CD14-positive monocyte (primary cell): ENCODE measurements around the gene HLCS. TPM values are rescaled to one million over a fixed set of nuclear protein-coding genes. Genes with fewer than 3 reads are reported as not detected.
"Not testable (repeated sequence)": the region's sequence is repeated elsewhere in the genome, so short reads cannot be mapped to it uniquely, and the experiment has no call there.

Source experiments
- DNase-seq, 3 donors: peaks; one replicate each; pipeline ENCODE4 v3.0.0-alpha.2; 2011 to 2022
- H2AFZ ChIP-seq: 2 replicates; pipeline ENCODE4 v1.6.0; 2012; ENCODE audit warnings: mild to moderate bottlenecking, low read depth, low read length, inconsistent platforms; ENCODE audit not compliant: insufficient read depth, poor library complexity, severe bottlenecking
- H3K27ac ChIP-seq, 2 donors: 1 replicate in 1 of 2; 2 replicates in 1 of 2; pipeline ENCODE4 v1.5.1; 2012 to 2013; ENCODE audit warnings: low read length in 2 of 2, control low read depth in 1 of 2, inconsistent platforms in 1 of 2, low read depth in 1 of 2, mild to moderate bottlenecking in 1 of 2
- H3K27me3 ChIP-seq, 2 donors: one replicate each; pipeline versions ENCODE4 v1.6.0 to v1.6.1; 2011 to 2013; ENCODE audit warnings: low read length in 2 of 2; ENCODE audit not compliant: control insufficient read depth in 2 of 2, insufficient read depth in 2 of 2
- H3K36me3 ChIP-seq, 2 donors: replicated peaks in 1 of 2; 1 replicate in 1 of 2; 2 replicates in 1 of 2; pipeline versions ENCODE4 v1.5.1 to v1.6.1; 2012 to 2013; ENCODE audit warnings: low read length in 2 of 2, control low read depth in 1 of 2, inconsistent platforms in 1 of 2, mild to moderate bottlenecking in 1 of 2; ENCODE audit not compliant: insufficient read depth in 2 of 2, control insufficient read depth in 1 of 2
- H3K4me1 ChIP-seq, 2 donors: 1 replicate in 1 of 2; 2 replicates in 1 of 2; pipeline versions ENCODE4 v1.5.1 to v1.6.1; 2012 to 2013; ENCODE audit warnings: low read length in 2 of 2, control low read depth in 1 of 2, inconsistent platforms in 1 of 2, mild to moderate bottlenecking in 1 of 2, moderate library complexity in 1 of 2; ENCODE audit not compliant: insufficient read depth in 2 of 2, control insufficient read depth in 1 of 2
- H3K4me2 ChIP-seq: replicated peaks from 2 replicates; pipeline ENCODE3; 2012; ENCODE audit warnings: low read length, moderate library complexity, mild to moderate bottlenecking; ENCODE audit not compliant: poor library complexity, severe bottlenecking; ENCODE audit errors: extremely low read depth
- H3K4me3 ChIP-seq, 3 experiments: fragments of 200-600 bp in 1 of 3; sonication (generic) in 1 of 3; replicated peaks in 1 of 3; 1 replicate in 2 of 3; 2 replicates in 1 of 3; pipeline ENCODE4 v1.5.1; 2011 to 2013; ENCODE audit warnings: low read length in 3 of 3, mild to moderate bottlenecking in 3 of 3, control low read depth in 2 of 3, low read depth in 2 of 3, inconsistent platforms in 1 of 3, moderate library complexity in 1 of 3
- H3K79me2 ChIP-seq: 2 replicates; pipeline ENCODE4 v1.6.0; 2012; ENCODE audit warnings: mild to moderate bottlenecking, control low read depth, inconsistent platforms, low read length, moderate library complexity; ENCODE audit not compliant: insufficient read depth
- H3K9ac ChIP-seq: 2 replicates; pipeline ENCODE4 v1.6.0; 2017; ENCODE audit warnings: low read length, mild to moderate bottlenecking; ENCODE audit not compliant: insufficient read depth, poor library complexity, severe bottlenecking
- H3K9me3 ChIP-seq, 2 donors: replicated peaks in 1 of 2; 1 replicate in 1 of 2; 2 replicates in 1 of 2; pipeline versions ENCODE4 v1.5.1 to v1.6.1; 2012 to 2013; ENCODE audit warnings: low read length in 2 of 2, control low read depth in 1 of 2; ENCODE audit not compliant: control insufficient read depth in 1 of 2, insufficient read depth in 1 of 2
- H4K20me1 ChIP-seq: 2 replicates; pipeline ENCODE4 v1.6.0; 2012; ENCODE audit warnings: mild to moderate bottlenecking, low read length, control low read depth, moderate library complexity; ENCODE audit not compliant: insufficient read depth
- H3K27ac Mint-ChIP-seq, 7 donors: one replicate each; pipeline ENCODE4 v1.8.0; 2020; ENCODE audit warnings: mild to moderate bottlenecking in 7 of 7, mixed read lengths in 7 of 7, moderate library complexity in 6 of 7, inconsistent platforms in 2 of 7
- H3K27me3 Mint-ChIP-seq, 3 donors: one replicate each; pipeline ENCODE4 v1.8.0; 2021 to 2022; ENCODE audit warnings: low read depth in 3 of 3, mild to moderate bottlenecking in 3 of 3, mixed read lengths in 3 of 3, moderate library complexity in 3 of 3, inconsistent platforms in 1 of 3
- H3K36me3 Mint-ChIP-seq, 2 donors: one replicate each; pipeline ENCODE4 v1.8.0; 2020; ENCODE audit warnings: mixed read lengths in 2 of 2, inconsistent platforms in 1 of 2, mild to moderate bottlenecking in 1 of 2
- H3K4me1 Mint-ChIP-seq: one replicate; pipeline ENCODE4 v1.8.0; 2020; ENCODE audit warnings: mild to moderate bottlenecking, mixed read lengths
- H3K4me3 Mint-ChIP-seq, 2 donors: one replicate each; pipeline ENCODE4 v1.8.0; 2020; ENCODE audit warnings: mild to moderate bottlenecking in 2 of 2, mixed read lengths in 2 of 2, moderate library complexity in 1 of 2
- H3K9me3 Mint-ChIP-seq, 7 donors: one replicate each; pipeline ENCODE4 v1.8.0; 2020 to 2022; ENCODE audit warnings: mixed read lengths in 7 of 7, mild to moderate bottlenecking in 6 of 7, moderate library complexity in 6 of 7, inconsistent platforms in 2 of 7
- CTCF ChIP-seq: fragments of 200-600 bp; IDR thresholded peaks from one replicate; pipeline ENCODE4 v1.8.0; 2022; ENCODE audit warnings: antibody characterized with exemption, mild to moderate bottlenecking
- WGBS: methylation state at CpG from one replicate; pipeline ENCODE4 v1.1.5; 2013; ENCODE audit warnings: missing lambda C conversion rate; ENCODE audit not compliant: insufficient coverage; 5-methylcytosine and 5-hydroxymethylcytosine counted together
- intact Hi-C, 2 donors: fragments of 100-400 bp; cut with micrococcal nuclease; formaldehyde crosslinking; loops; one replicate each; pipeline versions ENCODE4 v1.15.0 to v1.15.1; 2023
- polyA plus RNA-seq, 3 donors: library from polyadenylated mRNA; depleted of rRNA in 1 of 3; unstranded in 2 of 3; stranded (reverse) in 1 of 3; fragments of 300-500 nt in 2 of 3; fragments of >200 nt in 1 of 3; fragmentation: Illumina TruSeq in 2 of 3; gene quantifications; 1 replicate in 2 of 3; 2 replicates in 1 of 3; pipeline ENCODE4 v1.2.3, GENCODE V29; 2012 to 2021

HLCS gene
- polyA plus RNA-seq, 3 donors: 2.1 to 3.1 (median 2.2) TPM

GRCh38 chr21:36999131-36999898 is 32.8 kb upstream of the HLCS start:
- Histone ChIP-seq H3K4me2 (no peak overlapping the region), H3K36me3 (no peaks in the 10 kb centered on the region), H3K27ac (no peak overlapping the region), H3K79me2 (no peaks in the 10 kb centered on the region), H3K4me1 (no peaks in the 10 kb centered on the region), H3K9me3 (no peaks in the 10 kb centered on the region), H3K4me3 (no peak overlapping the region), H4K20me1 (no peaks in the 10 kb centered on the region), H3K27me3 (peaks cover 4 to 10% of the 10 kb centered on the region in 2 donors), H2AFZ (no peak overlapping the region), H3K9ac (no peak overlapping the region)
- Mint-ChIP-seq H3K27ac (no peak overlapping the region), H3K4me3 (no peak overlapping the region), H3K9me3 (peaks cover 1 to 6% (median 3%) of the 10 kb centered on the region in 7 donors), H3K4me1 (peaks cover 12% of the 10 kb centered on the region), H3K27me3 (peaks cover 8 to 31% (median 13%) of the 10 kb centered on the region in 3 donors), H3K36me3 (no peaks in the 10 kb centered on the region)
- 94% methylated on average over 9 of the region's 11 CpGs for WGBS
- no peak for TF ChIP-seq CTCF
- no peak for DNase-seq
- intact Hi-C loops: no loop called here

GRCh38 chr21:36995285-36995684 is 28.8 kb upstream of the HLCS start:
- H3K9me3 ChIP-seq, H3K9ac ChIP-seq, H3K36me3 ChIP-seq, H3K4me1 ChIP-seq, H3K27ac ChIP-seq, H3K4me2 ChIP-seq, H3K79me2 ChIP-seq, H3K4me1 Mint-ChIP-seq, H4K20me1 ChIP-seq, H3K27ac Mint-ChIP-seq, H3K36me3 Mint-ChIP-seq, DNase-seq, intact Hi-C loops, H3K4me3 ChIP-seq, H2AFZ ChIP-seq: not testable (repeated sequence)
- WGBS: 93% methylated on average over 2 of the region's 12 CpGs
- H3K9me3 Mint-ChIP-seq: peaks cover 6 to 19% (median 12%) of the 10 kb centered on the region in 7 donors
- H3K27me3 ChIP-seq: peaks cover 4 to 25% of the 10 kb centered on the region in 2 donors
- peak overlapping the region in 1 of 2 donors; percentile 80 for H3K4me3 Mint-ChIP-seq
- peaks cover 12 to 45% (median 29%) of the 10 kb centered on the region in 3 donors for H3K27me3 Mint-ChIP-seq
